Lung (tissue), 12 donors: ENCODE data around the gene RPL14. TPM values are rescaled to one million over a fixed set of nuclear protein-coding genes. Genes with fewer than 3 reads are reported as not detected.

Experiments
- ATAC-seq: fragments of 200-7000 bp; cut with Tn5 transposase; one replicate; pipeline ENCODE4 v1.9.1; 2020; ENCODE audit warnings: moderate number of reproducible peaks; ENCODE audit not compliant: insufficient read depth, low FRiP score
- DNase-seq, 3 donors: peaks; one replicate each; pipeline ENCODE4 v3.0.0-alpha.2; 2013 to 2017
- H3K27ac ChIP-seq, 2 donors: one replicate each; pipeline ENCODE4 v1.5.1; 2013; ENCODE audit warnings: mild to moderate bottlenecking in 2 of 2, moderate library complexity in 2 of 2, control low read depth in 1 of 2, inconsistent platforms in 1 of 2, low read depth in 1 of 2, low read length in 1 of 2
- H3K27me3 ChIP-seq, 3 donors: one replicate each; pipeline ENCODE4 v1.5.1; 2013; ENCODE audit warnings: low read length in 2 of 3; ENCODE audit not compliant: control insufficient read depth in 3 of 3, insufficient read depth in 3 of 3
- H3K36me3 ChIP-seq, 4 donors: one replicate each; pipeline ENCODE4 v1.5.1; 2013; ENCODE audit warnings: low read length in 4 of 4, mild to moderate bottlenecking in 1 of 4, moderate library complexity in 1 of 4; ENCODE audit not compliant: control insufficient read depth in 4 of 4, insufficient read depth in 4 of 4
- H3K4me1 ChIP-seq, 5 donors: one replicate each; pipeline ENCODE4 v1.5.1; 2013; ENCODE audit warnings: low read length in 5 of 5, mild to moderate bottlenecking in 2 of 5, moderate library complexity in 1 of 5; ENCODE audit not compliant: control insufficient read depth in 5 of 5, insufficient read depth in 5 of 5
- H3K4me3 ChIP-seq: one replicate; pipeline ENCODE4 v1.5.1; 2013; ENCODE audit warnings: mild to moderate bottlenecking, control low read depth, moderate library complexity
- H3K9ac ChIP-seq, 2 donors: one replicate each; pipeline ENCODE4 v1.5.1; 2013; ENCODE audit warnings: low read length in 2 of 2, control low read depth in 1 of 2; ENCODE audit not compliant: insufficient read depth in 1 of 2
- H3K9me3 ChIP-seq, 4 donors: one replicate each; pipeline ENCODE4 v1.5.1; 2013; ENCODE audit warnings: low read length in 3 of 4, mild to moderate bottlenecking in 1 of 4, moderate library complexity in 1 of 4; ENCODE audit not compliant: control insufficient read depth in 4 of 4, insufficient read depth in 3 of 4
- WGBS, 2 donors: extraction: QIAGEN DNeasy Blood & Tissue Kit; methylation state at CpG; one replicate each; pipeline ENCODE4 v1.1.7; 2013; 5-methylcytosine and 5-hydroxymethylcytosine counted together
- polyA plus RNA-seq, 2 donors: library from polyadenylated mRNA; stranded (reverse); fragments of 200-250 nt; gene quantifications; one replicate each; pipeline ENCODE4 v1.2.1, GENCODE V29; 2013
- total RNA-seq, 2 donors: library from RNA; depleted of rRNA in 1 of 2; stranded (reverse); fragments of >200 nt in 1 of 2; gene quantifications; one replicate each; pipeline ENCODE4 v1.2.1, GENCODE V29; 2014 to 2021
- TF ChIP-seq, protein P1 (sequence below): IDR thresholded peaks from 2 replicates; pipeline ENCODE4 v1.5.1; 2012; ENCODE audit warnings: mild to moderate bottlenecking; ENCODE audit errors: control extremely low read depth, extremely low read depth
- donor health status: control.
- donor health status: control.
- donor health status: Bipolar disorder and iron deficiency.
- donor health status: healthy.
- donor health status: DM: yes; HTN: yes; CAD: no.

Gene RPL14
- total and polyA plus RNA-seq, 4 donors = 473 to 2,599 (median 1,226) TPM

DNA sequence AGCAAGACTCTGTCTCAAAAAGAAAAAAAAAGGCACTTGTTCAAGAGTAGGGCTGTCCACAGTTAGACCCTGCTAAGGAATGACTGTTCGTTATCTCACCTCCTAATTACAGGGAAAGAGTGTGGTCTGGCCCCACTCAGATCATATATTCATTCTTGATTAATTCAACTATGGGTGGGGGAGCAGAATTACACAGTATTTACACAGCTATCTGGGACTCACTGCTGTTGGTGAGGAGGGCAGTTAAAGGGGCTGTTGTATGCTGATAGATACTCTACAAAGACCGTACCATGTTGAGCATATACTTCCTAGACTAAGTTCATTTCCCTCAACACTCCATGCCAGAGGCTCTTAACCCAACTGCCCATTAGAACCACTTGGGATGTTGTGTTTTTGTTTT lies 44.9 kb downstream of the RPL14 start:
- DNase-seq (no peak), ATAC-seq (no peak)
- Histone ChIP-seq H3K4me3 (no peak overlapping the region), H3K27ac (no peak overlapping the region), H3K36me3 (no peaks in the 10 kb centered on the region), H3K9ac (no peak overlapping the region), H3K27me3 (no peaks in the 10 kb centered on the region), H3K4me1 (peaks cover 0 to 11% (median 7%) of the 10 kb centered on the region in 5 donors), H3K9me3 (no peaks in the 10 kb centered on the region)
- TF ChIP-seq, protein P1, sequence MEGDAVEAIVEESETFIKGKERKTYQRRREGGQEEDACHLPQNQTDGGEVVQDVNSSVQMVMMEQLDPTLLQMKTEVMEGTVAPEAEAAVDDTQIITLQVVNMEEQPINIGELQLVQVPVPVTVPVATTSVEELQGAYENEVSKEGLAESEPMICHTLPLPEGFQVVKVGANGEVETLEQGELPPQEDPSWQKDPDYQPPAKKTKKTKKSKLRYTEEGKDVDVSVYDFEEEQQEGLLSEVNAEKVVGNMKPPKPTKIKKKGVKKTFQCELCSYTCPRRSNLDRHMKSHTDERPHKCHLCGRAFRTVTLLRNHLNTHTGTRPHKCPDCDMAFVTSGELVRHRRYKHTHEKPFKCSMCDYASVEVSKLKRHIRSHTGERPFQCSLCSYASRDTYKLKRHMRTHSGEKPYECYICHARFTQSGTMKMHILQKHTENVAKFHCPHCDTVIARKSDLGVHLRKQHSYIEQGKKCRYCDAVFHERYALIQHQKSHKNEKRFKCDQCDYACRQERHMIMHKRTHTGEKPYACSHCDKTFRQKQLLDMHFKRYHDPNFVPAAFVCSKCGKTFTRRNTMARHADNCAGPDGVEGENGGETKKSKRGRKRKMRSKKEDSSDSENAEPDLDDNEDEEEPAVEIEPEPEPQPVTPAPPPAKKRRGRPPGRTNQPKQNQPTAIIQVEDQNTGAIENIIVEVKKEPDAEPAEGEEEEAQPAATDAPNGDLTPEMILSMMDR = no peak
- 92 to 94% methylated on average over 2 of the region's 2 CpGs for WGBS, 2 donors

DNA sequence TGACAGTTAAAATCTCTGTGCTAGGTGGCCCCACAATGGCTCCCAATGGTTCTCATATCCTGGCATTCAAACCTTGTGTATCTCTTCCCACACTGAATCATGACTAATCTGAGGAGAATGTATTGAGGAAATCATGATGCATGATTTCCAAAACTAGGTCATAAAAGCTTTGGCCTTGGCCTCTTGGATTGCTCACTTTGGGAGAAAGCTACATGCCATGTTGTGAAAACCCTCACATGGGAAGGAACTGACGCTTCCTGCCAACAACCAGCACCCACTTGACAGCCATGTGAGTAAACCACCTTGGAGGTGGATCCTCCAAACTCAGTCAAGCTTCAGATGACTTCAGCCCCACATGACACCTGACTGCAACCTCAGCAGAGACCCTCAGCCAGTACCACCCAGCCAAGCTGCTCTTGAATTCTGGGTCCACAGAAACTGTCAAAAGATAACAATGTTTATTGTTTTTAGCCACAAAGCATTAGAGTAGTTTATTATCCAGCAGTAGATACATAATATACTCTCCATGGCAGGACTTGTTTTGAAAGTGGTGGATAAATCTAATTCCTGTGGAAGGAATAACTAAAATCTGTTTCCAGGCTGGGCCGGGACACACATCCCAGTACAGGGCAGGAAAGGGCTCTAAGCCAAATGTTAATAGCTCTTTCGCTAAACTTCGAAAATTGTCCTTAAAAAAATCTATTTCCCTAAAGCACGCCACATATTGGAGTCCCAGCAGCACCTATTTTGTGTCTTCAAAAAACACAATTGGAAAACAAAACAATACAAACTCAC lies 47.7 kb downstream of the RPL14 start:
- no peak overlapping the region for H3K9ac ChIP-seq
- 72 to 77% methylated on average over 5 of the region's 5 CpGs for WGBS, 2 donors
- H3K4me3 ChIP-seq = no peak overlapping the region

DNA sequence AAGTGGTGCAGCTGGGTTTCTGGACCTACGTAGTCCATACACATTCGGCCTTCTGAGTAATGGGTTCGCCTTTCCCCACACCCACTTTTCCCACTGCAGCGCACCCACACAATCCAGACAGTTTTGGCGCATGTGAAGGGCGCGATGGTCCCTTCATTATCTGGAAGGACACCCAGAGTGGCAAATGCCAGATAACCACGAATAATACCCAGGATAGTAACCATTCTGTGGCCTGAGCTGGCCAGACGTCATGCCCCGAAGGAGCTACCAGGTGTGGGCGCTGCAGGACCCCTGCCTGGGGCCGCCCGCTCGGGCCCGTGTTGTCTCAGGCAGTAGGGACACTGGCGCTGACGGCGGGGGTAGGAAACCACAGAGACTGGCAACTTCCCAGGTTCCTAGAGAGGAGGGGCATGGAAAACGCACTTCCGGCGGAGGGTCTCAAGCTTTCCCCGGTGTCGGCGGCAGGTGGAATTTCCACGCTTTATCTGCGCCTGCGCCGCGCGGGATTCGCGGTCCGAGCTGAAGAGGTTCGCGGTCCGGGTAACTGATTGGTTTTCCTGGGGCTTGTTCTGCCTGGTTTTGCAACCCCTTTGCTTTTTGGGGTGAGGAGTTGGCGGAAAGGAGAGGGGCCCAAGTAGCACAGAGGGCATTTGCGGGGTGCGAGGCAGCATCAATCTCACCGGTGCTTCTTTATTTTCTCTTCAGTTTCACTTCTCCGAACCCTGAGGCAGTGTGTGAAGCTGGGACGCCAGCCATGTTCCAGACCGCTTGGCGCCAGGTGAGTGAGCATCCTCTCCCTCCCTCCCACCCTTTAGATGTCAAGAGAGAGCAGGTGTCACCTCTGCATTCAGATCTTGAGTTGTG lies 48.7 kb downstream of the RPL14 start, which contains the start of gene ZNF620:
Gene ZNF620, plus strand, starts transcription at position 441 of the 864 bp plus-strand sequence. Its CDS starts 314 bp downstream, at position 755.
- H3K9me3 ChIP-seq = no peaks in the 10 kb centered on the region
- peak within 1 kb of the TSS; percentile 89 to 94 for H3K27ac ChIP-seq
- DNase-seq (peak; percentile 87 to 91 (median 88)), ATAC-seq (peak; percentile 75)
- TF ChIP-seq, protein P1 = no peak
- no peaks in the 10 kb centered on the region for H3K27me3 ChIP-seq
- WGBS, 2 donors = 6 to 8% methylated on average over 44 of the region's 44 CpGs
- peaks cover 0 to 1% (median 0%) of the 10 kb centered on the region in 4 donors for H3K36me3 ChIP-seq
- H3K4me3 ChIP-seq = peak within 1 kb of the TSS; percentile 76
- H3K4me1 ChIP-seq = peaks cover 0 to 11% (median 7%) of the 10 kb centered on the region in 5 donors
- H3K9ac ChIP-seq = peak within 1 kb of the TSS; percentile 55 to 82

More for the DNA sequence above, 47.7 kb downstream of the RPL14 start:
- H3K9me3 ChIP-seq = no peaks in the 10 kb centered on the region
- DNase-seq (no peak), ATAC-seq (peak; percentile 61)
- H3K4me1 ChIP-seq = peaks cover 0 to 11% (median 7%) of the 10 kb centered on the region in 5 donors
- TF ChIP-seq, protein P1 = no peak
- no peaks in the 10 kb centered on the region for H3K36me3 ChIP-seq
- H3K27me3 ChIP-seq = no peaks in the 10 kb centered on the region
- H3K27ac ChIP-seq = peak overlapping the region; percentile 68 to 77
